Measurements from ENCODE around the gene TAF5L.

DNA sequence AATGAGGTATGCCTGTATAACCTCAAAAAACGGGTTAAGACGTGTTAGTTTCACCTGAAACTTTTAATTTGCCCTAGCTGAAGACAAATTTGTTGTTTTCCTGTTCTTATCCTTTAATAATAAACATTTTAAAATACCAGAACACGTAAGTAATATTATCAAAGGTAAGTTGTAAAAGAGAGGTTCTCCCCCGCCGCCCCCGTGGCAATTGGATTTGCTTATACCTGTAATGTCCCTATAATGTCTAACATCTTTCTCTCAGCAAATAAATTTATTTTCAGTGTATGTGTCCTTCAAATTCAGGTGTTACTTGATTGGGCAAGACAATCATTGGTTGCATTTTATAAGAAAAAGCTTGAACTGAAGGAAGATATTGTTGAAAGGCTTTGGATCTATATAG lies 6.0 kb upstream of the TAF5L start:
- TF ChIP-seq POLR2A (IDR thresholded peaks at IDR 0.05): no peak
- no peak for TF ChIP-seq EP300 (IDR thresholded peaks at IDR 0.05)
- no peak for TF ChIP-seq POLR2AphosphoS5 (IDR thresholded peaks at IDR 0.05)

Measured in gastroesophageal sphincter (tissue), 2 donors.